HCT116 (cell line): ENCODE measurements around the gene RAB3GAP2.

Experiments used
- CEBPB ChIP-seq: IDR thresholded peaks from 2 replicates; pipeline ENCODE4 v1.6.1; 2012; ENCODE audit warnings: low read depth
- CTCF ChIP-seq, 3 experiments: fragments of 200-600 bp in 1 of 3; sonication (generic) in 1 of 3; IDR thresholded peaks in 2 of 3; conservative IDR thresholded peaks in 1 of 3; 2 replicates each; pipeline ENCODE4 v1.5.1; 2012 to 2017; ENCODE audit warnings: low read depth in 2 of 3, low read length in 2 of 3, antibody characterized with exemption in 1 of 3, borderline replicate concordance in 1 of 3, control low read depth in 1 of 3, mild to moderate bottlenecking in 1 of 3, mixed read lengths in 1 of 3, mixed run types in 1 of 3, moderate library complexity in 1 of 3; ENCODE audit not compliant: insufficient read depth in 1 of 3
- POLR2A ChIP-seq: IDR thresholded peaks from 2 replicates; pipeline ENCODE4 v1.7.0; 2011; ENCODE audit warnings: borderline replicate concordance; ENCODE audit not compliant: insufficient read depth, insufficient read length; ENCODE audit errors: extremely low read depth
- RAD21 ChIP-seq: IDR thresholded peaks from 2 replicates; pipeline ENCODE4 v1.6.1; 2012; ENCODE audit warnings: low read depth, mild to moderate bottlenecking
- ZFX ChIP-seq: fragments of 450-650 bp; IDR thresholded peaks from 2 replicates; pipeline ENCODE4 v1.6.1; 2017

GRCh38 chr1:220160027-220160426 lies 112.2 kb downstream of the RAB3GAP2 start:
- TF ChIP-seq POLR2A: no peak
- TF ChIP-seq CTCF (IDR thresholded peaks at IDR 0.05 in 2 of 3, conservative IDR thresholded peaks at IDR 0.05 in 1 of 3; ENCODE audit: borderline replicate concordance in 1 of 3, insufficient read depth in 1 of 3, low read depth in 2 of 3, low read length in 2 of 3): no peak
- no peak for TF ChIP-seq ZFX
- TF ChIP-seq RAD21: no peak
- no peak for TF ChIP-seq CEBPB
